ENCODE results near the gene MAP2K6. TPM values are rescaled to one million over a fixed set of nuclear protein-coding genes. Genes with fewer than 3 reads are reported as not detected.

MAP2K6 gene
- total RNA-seq, 2 experiments from 2014 or later: 14.0 to 14.6 TPM

DNA sequence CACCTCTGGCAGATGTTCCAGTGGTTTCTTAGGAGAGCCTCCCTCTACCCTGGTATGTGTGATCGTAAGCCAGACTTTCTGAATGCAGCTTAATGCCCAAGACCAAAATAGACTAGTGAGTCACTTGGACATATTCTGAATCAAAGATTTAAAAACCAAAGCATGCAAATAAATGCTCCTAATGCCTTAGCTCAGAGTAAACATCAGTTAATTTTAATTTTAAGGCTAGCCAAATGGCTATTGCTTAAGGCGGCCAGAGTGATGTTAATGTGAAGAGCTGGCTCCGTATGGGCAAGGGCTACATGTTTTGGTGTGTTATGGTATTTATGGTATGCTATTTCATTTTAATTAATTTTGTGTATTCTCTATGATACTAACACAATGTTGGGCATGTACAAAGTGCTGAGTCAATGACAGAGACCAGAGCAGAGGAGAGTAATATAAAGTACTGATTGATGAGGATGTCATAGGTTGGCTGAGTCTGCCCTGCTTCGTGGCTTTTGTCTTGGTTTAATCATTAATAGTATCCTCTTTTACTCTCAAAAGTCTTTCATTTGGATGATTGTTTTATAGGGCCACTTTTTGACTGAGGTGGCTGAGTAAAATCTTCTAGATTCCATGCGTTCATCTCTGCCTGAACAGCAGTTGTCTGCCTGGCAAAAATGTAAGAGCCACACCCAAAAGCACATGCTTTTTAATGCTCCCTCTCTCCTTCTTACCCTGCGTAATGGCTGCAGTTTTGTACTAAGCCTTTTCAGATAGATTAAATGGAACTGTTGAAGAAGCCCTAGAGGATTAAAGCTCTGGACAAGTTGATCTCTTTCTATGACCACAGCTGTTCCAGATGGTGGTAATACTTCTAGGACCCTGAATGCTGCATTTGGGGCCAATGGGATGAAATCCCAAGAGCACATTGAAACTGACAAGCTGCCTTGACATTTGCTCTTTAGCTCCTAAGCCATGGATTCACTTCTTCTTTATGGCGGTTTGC lies 59.6 kb downstream of the MAP2K6 start:
- H3K27me3 ChIP-seq (ENCODE audit: control insufficient read depth in 1 of 2, insufficient read depth in 2 of 2, low read length in 2 of 2): no peaks in the 10 kb centered on the region
- ChIA-PET CTCF (no interaction called here), POLR2A (no interaction called here)
- H3K4me3 ChIP-seq (ENCODE audit: low read length): no peak overlapping the region
- no peaks in the 10 kb centered on the region for H3K9me3 ChIP-seq (ENCODE audit: control insufficient read depth in 1 of 2, insufficient read depth in 1 of 2, low read length in 2 of 2)
- DNase-seq (no peak), ATAC-seq (ENCODE audit: poor library complexity) (no peak)
- H3K9me3 Mint-ChIP-seq: no peaks in the 10 kb centered on the region
- peaks cover 3% of the 10 kb centered on the region for H3K36me3 ChIP-seq (ENCODE audit: insufficient read depth, low read length)
- H3K4me1 Mint-ChIP-seq (ENCODE audit: low read depth): peaks cover 34% of the 10 kb centered on the region
- no peak overlapping the region for H3K4me3 Mint-ChIP-seq
- no peak overlapping the region for H3K27ac ChIP-seq (ENCODE audit: low read depth in 1 of 2, low read length in 2 of 2)
- H3K36me3 Mint-ChIP-seq (ENCODE audit: low read depth): peaks cover 35% of the 10 kb centered on the region
- TF ChIP-seq, protein P1, sequence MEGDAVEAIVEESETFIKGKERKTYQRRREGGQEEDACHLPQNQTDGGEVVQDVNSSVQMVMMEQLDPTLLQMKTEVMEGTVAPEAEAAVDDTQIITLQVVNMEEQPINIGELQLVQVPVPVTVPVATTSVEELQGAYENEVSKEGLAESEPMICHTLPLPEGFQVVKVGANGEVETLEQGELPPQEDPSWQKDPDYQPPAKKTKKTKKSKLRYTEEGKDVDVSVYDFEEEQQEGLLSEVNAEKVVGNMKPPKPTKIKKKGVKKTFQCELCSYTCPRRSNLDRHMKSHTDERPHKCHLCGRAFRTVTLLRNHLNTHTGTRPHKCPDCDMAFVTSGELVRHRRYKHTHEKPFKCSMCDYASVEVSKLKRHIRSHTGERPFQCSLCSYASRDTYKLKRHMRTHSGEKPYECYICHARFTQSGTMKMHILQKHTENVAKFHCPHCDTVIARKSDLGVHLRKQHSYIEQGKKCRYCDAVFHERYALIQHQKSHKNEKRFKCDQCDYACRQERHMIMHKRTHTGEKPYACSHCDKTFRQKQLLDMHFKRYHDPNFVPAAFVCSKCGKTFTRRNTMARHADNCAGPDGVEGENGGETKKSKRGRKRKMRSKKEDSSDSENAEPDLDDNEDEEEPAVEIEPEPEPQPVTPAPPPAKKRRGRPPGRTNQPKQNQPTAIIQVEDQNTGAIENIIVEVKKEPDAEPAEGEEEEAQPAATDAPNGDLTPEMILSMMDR (IDR thresholded peaks at IDR 0.05): no peak
- intact Hi-C loops (cut with DNase I, micrococcal nuclease): loop anchor here in 1 of 2 experiments (10.0 kb wide), 1 partner anchor 49 kb away; no protein-coding TSS in a partner anchor
- no peak overlapping the region for H3K27ac Mint-ChIP-seq
- H3K27me3 Mint-ChIP-seq: no peaks in the 10 kb centered on the region
- no peaks in the 10 kb centered on the region for H3K4me1 ChIP-seq (ENCODE audit: insufficient read depth, low read length)

DNA sequence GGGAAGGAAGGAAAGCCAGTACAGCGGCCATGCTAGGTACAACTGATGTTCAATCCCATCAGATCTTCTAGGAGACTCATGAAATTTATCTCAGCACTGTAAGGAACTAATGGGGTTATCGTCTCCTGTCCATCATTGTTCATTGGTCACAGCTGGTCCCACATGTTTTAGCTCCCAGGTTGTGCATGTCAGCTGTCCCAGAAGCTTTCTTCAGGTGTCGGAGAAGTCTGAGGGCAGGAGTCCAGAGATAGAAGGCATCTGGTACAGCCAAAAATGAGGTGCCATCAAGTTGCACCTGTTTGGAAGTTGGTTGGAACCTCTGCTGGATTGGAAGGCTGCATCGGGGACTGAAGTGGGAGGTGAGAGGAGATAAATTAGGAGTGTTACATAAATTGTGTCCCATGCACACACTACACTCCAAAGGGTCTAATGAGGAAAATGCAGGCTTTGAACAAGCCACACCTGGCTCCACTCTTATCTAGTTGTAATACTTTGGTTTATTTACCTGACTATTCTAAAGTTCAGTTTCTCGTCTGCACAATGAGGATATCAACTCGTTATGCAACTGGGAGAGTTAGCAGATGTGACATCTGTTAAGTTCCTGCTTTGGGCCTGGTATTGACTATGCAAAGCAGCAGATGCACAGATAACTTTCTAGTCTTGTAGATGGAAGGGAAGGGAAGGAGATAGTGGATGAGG lies 62.9 kb downstream of the MAP2K6 start:
- Histone ChIP-seq H3K9me3 (ENCODE audit: control insufficient read depth in 1 of 2, insufficient read depth in 1 of 2, low read length in 2 of 2) (no peaks in the 10 kb centered on the region), H3K4me3 (ENCODE audit: low read length) (no peak overlapping the region), H3K27ac (ENCODE audit: low read depth in 1 of 2, low read length in 2 of 2) (no peak overlapping the region), H3K4me1 (ENCODE audit: insufficient read depth, low read length) (no peaks in the 10 kb centered on the region), H3K27me3 (ENCODE audit: control insufficient read depth in 1 of 2, insufficient read depth in 2 of 2, low read length in 2 of 2) (no peaks in the 10 kb centered on the region), H3K36me3 (ENCODE audit: insufficient read depth, low read length) (peaks cover 3% of the 10 kb centered on the region)
- Mint-ChIP-seq H3K27ac (no peak overlapping the region), H3K9me3 (no peaks in the 10 kb centered on the region), H3K27me3 (no peaks in the 10 kb centered on the region), H3K4me1 (ENCODE audit: low read depth) (peaks cover 33% of the 10 kb centered on the region), H3K4me3 (no peak overlapping the region), H3K36me3 (ENCODE audit: low read depth) (peaks cover 26% of the 10 kb centered on the region)
- TF ChIP-seq, protein P1 (IDR thresholded peaks at IDR 0.05): no peak
- CTCF ChIA-PET: no interaction called here
- POLR2A ChIA-PET: no interaction called here
- no peak for ATAC-seq (ENCODE audit: poor library complexity)
- no peak for DNase-seq
- intact Hi-C loops (cut with DNase I, micrococcal nuclease): loop anchor here in 1 of 2 experiments (10.0 kb wide), 1 partner anchor 53 kb away; no protein-coding TSS in a partner anchor

DNA sequence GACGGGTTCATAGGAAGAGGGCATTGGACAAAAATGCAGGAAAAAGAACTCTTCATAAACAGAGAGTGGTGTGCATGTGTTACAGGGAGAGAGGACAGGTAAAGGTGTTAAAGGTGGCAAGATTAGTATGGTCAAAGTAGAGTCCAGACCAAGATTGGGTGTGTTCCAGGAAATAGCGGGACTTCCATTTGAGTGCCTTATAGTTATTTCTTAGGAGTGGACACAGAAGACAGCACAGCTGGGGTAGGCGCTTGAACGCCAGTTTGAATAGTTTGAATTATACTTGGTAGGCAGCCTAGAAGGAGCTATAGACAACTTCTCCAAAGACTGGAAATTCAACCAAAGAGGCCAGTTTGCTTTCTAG lies 63.4 kb downstream of the MAP2K6 start:
- POLR2A ChIA-PET: no interaction called here

More for the DNA sequence above, 63.4 kb downstream of the MAP2K6 start:
- Mint-ChIP-seq H3K4me1 (ENCODE audit: low read depth) (peaks cover 33% of the 10 kb centered on the region), H3K27ac (no peak overlapping the region), H3K9me3 (no peaks in the 10 kb centered on the region), H3K4me3 (no peak overlapping the region), H3K27me3 (no peaks in the 10 kb centered on the region), H3K36me3 (ENCODE audit: low read depth) (peaks cover 28% of the 10 kb centered on the region)
- no peaks in the 10 kb centered on the region for H3K4me1 ChIP-seq (ENCODE audit: insufficient read depth, low read length)
- no peak for ATAC-seq (ENCODE audit: poor library complexity)
- H3K27me3 ChIP-seq (ENCODE audit: control insufficient read depth in 1 of 2, insufficient read depth in 2 of 2, low read length in 2 of 2): no peaks in the 10 kb centered on the region
- intact Hi-C loops (cut with DNase I, micrococcal nuclease): loop anchor here in 1 of 2 experiments (10.0 kb wide), 1 partner anchor 53 kb away; no protein-coding TSS in a partner anchor
- TF ChIP-seq, protein P1 (IDR thresholded peaks at IDR 0.05): no peak
- H3K36me3 ChIP-seq (ENCODE audit: insufficient read depth, low read length): peaks cover 3% of the 10 kb centered on the region
- no peak for DNase-seq
- no peak overlapping the region for H3K4me3 ChIP-seq (ENCODE audit: low read length)
- CTCF ChIA-PET: no interaction called here
- H3K27ac ChIP-seq (ENCODE audit: low read depth in 1 of 2, low read length in 2 of 2): no peak overlapping the region
- no peaks in the 10 kb centered on the region for H3K9me3 ChIP-seq (ENCODE audit: control insufficient read depth in 1 of 2, insufficient read depth in 1 of 2, low read length in 2 of 2)

All from CD4-positive, alpha-beta T cell (primary cell).